Measurements from ENCODE around the gene ANKMY1.
A peak's percentile ranks its signal among the peaks of the same experiment; 100 is the strongest.

Gene ANKMY1

GRCh38 chr2:240508832-240509545 lies 48.8 kb downstream of the ANKMY1 start:
- POLR2A ChIA-PET: no interaction called here
- Histone ChIP-seq H3K9me3 (ENCODE audit: control insufficient read depth, insufficient read depth, low read depth, low read length) (no peaks in the 10 kb centered on the region), H3K36me3 (ENCODE audit: control insufficient read depth in 2 of 2, insufficient read depth in 1 of 2, low read length in 2 of 2) (peaks cover 0 to 12% of the 10 kb centered on the region in 2 experiments; a peak in 1 of 3 replicates), H3K4me3 (ENCODE audit: low read depth, low read length) (no peak overlapping the region), H3K4me1 (ENCODE audit: control insufficient read depth, insufficient read depth, low read length) (no peaks in the 10 kb centered on the region), H3K27ac (ENCODE audit: extremely low read depth, low read depth, low read length) (no peak overlapping the region)
- TF ChIP-seq ZNF366 (tag by site-specific recombination; conservative IDR thresholded peaks at IDR 0.05) (peak; percentile 96), ZBTB17 (tag by site-specific recombination; IDR thresholded peaks at IDR 0.05) (peak; percentile 76; the same call in 1 of the 2 replicates), KLF10 (tag by site-specific recombination; IDR thresholded peaks at IDR 0.05) (no peak), ZFP69B (tag by site-specific recombination; IDR thresholded peaks at IDR 0.05) (no peak), ZNF26 (tag by site-specific recombination; IDR thresholded peaks at IDR 0.05) (no peak)
- CTCF ChIA-PET: interaction anchor here (1.3 kb wide), 1 partner anchor 57 kb away, joined by 3 read pairs; no protein-coding TSS in a partner anchor

GRCh38 chr2:240507778-240508251 lies 50.0 kb downstream of the ANKMY1 start:
- Histone ChIP-seq H3K4me1 (ENCODE audit: control insufficient read depth, insufficient read depth, low read length) (no peaks in the 10 kb centered on the region), H3K36me3 (ENCODE audit: control insufficient read depth in 2 of 2, insufficient read depth in 1 of 2, low read length in 2 of 2) (peaks cover 0 to 12% of the 10 kb centered on the region in 2 experiments; a peak in 1 of 3 replicates), H3K9me3 (ENCODE audit: control insufficient read depth, insufficient read depth, low read depth, low read length) (no peaks in the 10 kb centered on the region), H3K4me3 (ENCODE audit: low read depth, low read length) (no peak overlapping the region), H3K27ac (ENCODE audit: extremely low read depth, low read depth, low read length) (no peak overlapping the region)
- no peak for TF ChIP-seq ZNF140 (tag by site-specific recombination; IDR thresholded peaks at IDR 0.05)
- TF ChIP-seq ZNF621 (tag by site-specific recombination; IDR thresholded peaks at IDR 0.05): no peak
- TF ChIP-seq ZNF768 (tag by site-specific recombination; IDR thresholded peaks at IDR 0.05): no peak
- no peak for TF ChIP-seq KLF7 (tag by site-specific recombination; IDR thresholded peaks at IDR 0.05; ENCODE audit: borderline replicate concordance)
- no peak for TF ChIP-seq ZNF654 (tag by site-specific recombination; IDR thresholded peaks at IDR 0.05; ENCODE audit: low read depth)
- TF ChIP-seq ZNF555 (tag by site-specific recombination; conservative IDR thresholded peaks at IDR 0.05): no peak
- no peak for TF ChIP-seq MEIS1 (CRISPR knock-in tag; IDR thresholded peaks at IDR 0.05; ENCODE audit: borderline replicate concordance)
- TF ChIP-seq ZNF48 (tag by site-specific recombination; IDR thresholded peaks at IDR 0.05): no peak
- TF ChIP-seq TSHZ1 (tag by site-specific recombination; IDR thresholded peaks at IDR 0.05; ENCODE audit: borderline replicate concordance): no peak
- no peak for TF ChIP-seq FEZF1 (tag by site-specific recombination; IDR thresholded peaks at IDR 0.05)
- no peak for TF ChIP-seq ZNF791 (tag by site-specific recombination; IDR thresholded peaks at IDR 0.05)
- TF ChIP-seq ZBTB1 (tag by site-specific recombination; IDR thresholded peaks at IDR 0.05): no peak
- TF ChIP-seq ZNF707 (tag by site-specific recombination; IDR thresholded peaks at IDR 0.05): no peak
- TF ChIP-seq PRDM2 (tag by site-specific recombination; IDR thresholded peaks at IDR 0.05; ENCODE audit: borderline replicate concordance): no peak
- TF ChIP-seq KLF10 (tag by site-specific recombination; IDR thresholded peaks at IDR 0.05): no peak
- CTCF ChIA-PET: interaction anchor here (0.7 to 1.3 kb wide), 2 partner anchors 58 to 202 kb away, joined by 3 read pairs; no protein-coding TSS in a partner anchor
- POLR2A ChIA-PET: no interaction called here

All from HEK293 (cell line).